Left ventricle myocardium inferior (tissue), 1 donor: Measurements from ENCODE around the gene PRRX2. TPM values are rescaled to one million over a fixed set of nuclear protein-coding genes. Genes with fewer than 3 reads are reported as not detected.
"Not testable (repeated sequence)": the region's sequence is repeated elsewhere in the genome, so short reads cannot be mapped to it uniquely, and the experiment has no call there.

ENCODE experiments used
- DNase-seq: peaks from one replicate; pipeline ENCODE4 v3.0.0-alpha.2; 2020
- H3K27ac ChIP-seq: fragments of 200-600 bp; replicated peaks from 2 replicates; pipeline ENCODE4 v1.8.0; 2021
- H3K27me3 ChIP-seq: fragments of 200-600 bp; 2 replicates; pipeline ENCODE4 v1.8.0; 2021; ENCODE audit warnings: low read depth
- H3K36me3 ChIP-seq: fragments of 200-600 bp; 2 replicates; pipeline ENCODE4 v1.8.0; 2021
- H3K4me1 ChIP-seq: fragments of 200-600 bp; 2 replicates; pipeline ENCODE4 v1.8.0; 2021
- H3K4me3 ChIP-seq: fragments of 200-600 bp; 2 replicates; pipeline ENCODE4 v1.8.0; 2021; ENCODE audit warnings: mild to moderate bottlenecking, moderate library complexity
- H3K9me3 ChIP-seq: fragments of 200-600 bp; replicated peaks from 2 replicates; pipeline ENCODE4 v1.8.0; 2021
- CTCF ChIP-seq: fragments of 200-600 bp; IDR thresholded peaks from 2 replicates; pipeline ENCODE4 v1.8.0; 2021; ENCODE audit warnings: antibody characterized with exemption, mild to moderate bottlenecking, borderline replicate concordance
- intact Hi-C: fragments of 100-400 bp; cut with micrococcal nuclease; formaldehyde crosslinking; loops from one replicate; pipeline ENCODE4 v1.11.0; 2022
- total RNA-seq: library from RNA; stranded (reverse); fragmentation: NEBNext Ultra II Directional; extraction: Animal tissue kit (Norgen Biotek cat#: 25700); gene quantifications from one replicate; pipeline ENCODE4 v1.2.1, GENCODE V29; 2021
- donor health status: DM: no; HTN: yes; CAD: no; lungs with severe emphysema.

PRRX2 gene
- total RNA-seq, 1 donor from 2014 or later, result 0.85 TPM

GRCh38 chr9:129656795-129657390, 8.6 kb upstream of the PRRX2 start:
- no peaks in the 10 kb centered on the region for H3K9me3 ChIP-seq
- no peak for DNase-seq
- no peak for TF ChIP-seq CTCF
- peaks cover 13% of the 10 kb centered on the region for H3K27me3 ChIP-seq
- H3K4me1 ChIP-seq, result peaks cover 4% of the 10 kb centered on the region
- no peak overlapping the region for H3K4me3 ChIP-seq
- H3K27ac ChIP-seq, result no peak overlapping the region
- intact Hi-C loops, result no loop called here
- H3K36me3 ChIP-seq, result no peaks in the 10 kb centered on the region

- no peaks in the 10 kb centered on the region for H3K9me3 ChIP-seq
- H3K27me3 ChIP-seq, result peaks cover 52% of the 10 kb centered on the region
- H3K4me1 ChIP-seq, result peaks cover 10% of the 10 kb centered on the region
- H3K4me3 ChIP-seq, result no peak overlapping the region
- H3K27ac ChIP-seq, result no peak overlapping the region
- H3K36me3 ChIP-seq, result no peaks in the 10 kb centered on the region
- intact Hi-C loops, result no loop called here
- no peak for DNase-seq
- TF ChIP-seq CTCF, result no peak
Observed at GRCh38 chr9:129661029-129661428, 4.4 kb upstream of the PRRX2 start.

- H3K27ac ChIP-seq, DNase-seq, H3K4me3 ChIP-seq, H3K9me3 ChIP-seq, H3K36me3 ChIP-seq, intact Hi-C loops: not testable (repeated sequence)
- Histone ChIP-seq H3K27me3 (peaks cover 57% of the 10 kb centered on the region), H3K4me1 (peaks cover 15% of the 10 kb centered on the region)
Observed at GRCh38 chr9:129662239-129662638, 3.2 kb upstream of the PRRX2 start.

- H3K9me3 ChIP-seq, result no peaks in the 10 kb centered on the region
- H3K36me3 ChIP-seq, result no peaks in the 10 kb centered on the region
- H3K27me3 ChIP-seq, result peaks cover 83% of the 10 kb centered on the region
- DNase-seq, result no peak
- TF ChIP-seq CTCF, result no peak
- intact Hi-C loops, result no loop called here
- peak overlapping the region; percentile 61 for H3K4me3 ChIP-seq
- H3K27ac ChIP-seq, result no peak overlapping the region
- peaks cover 15% of the 10 kb centered on the region for H3K4me1 ChIP-seq
Observed at GRCh38 chr9:129664746-129665388, 580 bp upstream of the PRRX2 start.

- H3K36me3 ChIP-seq, result no peaks in the 10 kb centered on the region
Observed at GRCh38 chr9:129665814-129666520, 520 bp downstream of the PRRX2 start.

More at GRCh38 chr9:129665814-129666520, 520 bp downstream of the PRRX2 start:
- Histone ChIP-seq H3K27ac (no peak overlapping the region), H3K4me3 (peak overlapping the region; percentile 61), H3K27me3 (peaks cover 80% of the 10 kb centered on the region), H3K9me3 (no peaks in the 10 kb centered on the region), H3K4me1 (peaks cover 15% of the 10 kb centered on the region)
- no peak for TF ChIP-seq CTCF
- intact Hi-C loops, result no loop called here
- no peak for DNase-seq
